Endothelial cell of hepatic sinusoid (primary cell): ENCODE results near the gene FAM171A2.

Source experiments
- in situ Hi-C: cut with HindIII; loops from 2 replicates; pipeline ENCODE4 v1.10.0; 2017; ENCODE audit warnings: low sequenced_read_pairs

Gene FAM171A2

DNA sequence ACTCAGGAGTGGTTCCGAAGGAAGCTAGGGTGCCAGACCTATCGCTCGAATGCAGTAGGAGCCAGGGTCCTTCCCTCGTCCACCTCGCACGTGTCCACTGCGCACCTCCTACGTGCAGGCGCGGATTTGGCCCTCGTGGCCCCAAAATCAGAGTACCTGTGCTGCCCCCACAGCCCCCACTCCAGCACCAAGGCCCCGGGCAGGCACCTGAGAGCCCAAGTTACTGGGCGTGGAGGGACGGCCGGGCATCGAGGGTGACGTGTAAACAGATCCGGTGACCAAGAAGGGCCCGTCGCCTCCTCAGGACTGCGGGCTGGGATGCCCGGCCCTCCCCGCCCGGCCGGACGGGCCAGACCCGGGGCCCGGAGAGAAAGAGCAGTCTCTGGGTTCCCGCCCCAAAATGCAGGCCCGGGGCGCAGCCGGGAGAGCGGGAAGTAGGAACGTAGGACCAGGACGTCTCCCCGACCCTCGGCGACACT lies 39.5 kb downstream of the FAM171A2 start:
- in situ Hi-C loops, result loop anchor here (5.0 kb wide), 1 partner anchor 52 kb away; no protein-coding TSS in a partner anchor

DNA sequence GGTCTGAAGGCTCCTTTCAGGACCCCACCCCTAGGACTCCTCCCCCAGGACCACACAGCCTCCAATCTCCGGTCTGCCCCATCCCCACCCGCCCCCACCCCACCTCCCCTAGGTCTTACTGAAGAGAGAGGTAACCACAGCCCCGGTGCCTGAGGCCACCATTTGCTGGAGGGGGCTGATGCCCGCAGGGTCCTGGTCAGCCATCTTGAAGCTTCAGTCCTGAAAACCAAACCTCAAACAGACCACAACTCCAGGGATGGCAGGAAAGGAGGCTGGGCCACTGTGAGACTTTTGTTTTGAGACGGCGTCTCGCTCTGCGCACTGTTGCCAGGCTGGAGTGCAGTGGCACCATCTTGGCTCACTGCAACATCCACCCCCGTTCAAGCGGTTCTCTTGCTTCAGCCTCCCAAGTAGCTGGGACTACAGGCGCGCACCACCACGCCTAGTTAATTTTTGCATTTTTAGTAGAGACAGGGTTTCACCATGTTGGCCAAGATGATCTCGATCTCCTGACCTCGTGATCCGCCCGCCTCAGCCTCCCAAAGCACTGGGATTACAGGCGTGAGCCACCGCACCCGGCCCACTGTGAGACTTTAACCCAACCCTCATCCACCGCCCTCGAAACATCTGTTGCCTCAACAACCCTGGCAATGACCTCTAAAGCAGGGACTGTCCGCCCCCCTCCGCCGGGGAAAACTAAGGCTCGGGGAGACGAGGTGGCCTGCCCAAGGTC lies 40.1 kb downstream of the FAM171A2 start:
- in situ Hi-C loops, result loop anchor here (5.0 kb wide), 1 partner anchor 51 kb away; no protein-coding TSS in a partner anchor

DNA sequence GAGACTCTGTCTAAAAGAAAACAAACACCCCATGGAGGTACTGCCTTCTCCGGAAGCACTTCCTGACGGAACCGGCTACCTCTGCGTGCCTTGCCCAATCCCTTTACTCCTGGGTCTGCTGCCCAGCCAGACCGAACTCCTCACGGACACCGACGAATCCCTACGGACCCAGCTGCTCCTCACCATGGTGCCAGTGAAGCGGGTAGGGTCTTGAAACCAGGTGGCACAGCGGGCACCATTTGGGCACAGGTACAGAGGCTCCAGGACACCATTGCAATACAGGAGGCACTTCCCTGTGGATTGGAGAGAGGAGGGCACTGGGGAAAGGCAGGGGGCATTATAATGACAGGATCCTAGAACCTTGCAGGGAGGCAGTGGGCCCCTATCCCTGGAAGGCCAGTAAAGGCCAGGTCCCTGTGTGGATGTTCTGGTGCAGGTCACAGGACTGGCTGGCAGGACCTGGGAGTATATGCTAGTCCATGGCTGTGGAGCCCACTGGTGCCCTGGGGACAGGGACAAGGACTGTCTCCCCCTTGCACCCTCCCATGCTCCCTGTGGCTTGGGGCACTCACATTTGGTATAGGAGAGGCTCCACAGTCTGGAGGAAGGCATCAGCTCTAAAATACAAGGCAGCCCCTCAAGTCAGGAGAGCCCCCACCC lies 41.3 kb downstream of the FAM171A2 start:
- in situ Hi-C loops, result loop anchor here (5.0 kb wide), 1 partner anchor 50 kb away; no protein-coding TSS in a partner anchor

DNA sequence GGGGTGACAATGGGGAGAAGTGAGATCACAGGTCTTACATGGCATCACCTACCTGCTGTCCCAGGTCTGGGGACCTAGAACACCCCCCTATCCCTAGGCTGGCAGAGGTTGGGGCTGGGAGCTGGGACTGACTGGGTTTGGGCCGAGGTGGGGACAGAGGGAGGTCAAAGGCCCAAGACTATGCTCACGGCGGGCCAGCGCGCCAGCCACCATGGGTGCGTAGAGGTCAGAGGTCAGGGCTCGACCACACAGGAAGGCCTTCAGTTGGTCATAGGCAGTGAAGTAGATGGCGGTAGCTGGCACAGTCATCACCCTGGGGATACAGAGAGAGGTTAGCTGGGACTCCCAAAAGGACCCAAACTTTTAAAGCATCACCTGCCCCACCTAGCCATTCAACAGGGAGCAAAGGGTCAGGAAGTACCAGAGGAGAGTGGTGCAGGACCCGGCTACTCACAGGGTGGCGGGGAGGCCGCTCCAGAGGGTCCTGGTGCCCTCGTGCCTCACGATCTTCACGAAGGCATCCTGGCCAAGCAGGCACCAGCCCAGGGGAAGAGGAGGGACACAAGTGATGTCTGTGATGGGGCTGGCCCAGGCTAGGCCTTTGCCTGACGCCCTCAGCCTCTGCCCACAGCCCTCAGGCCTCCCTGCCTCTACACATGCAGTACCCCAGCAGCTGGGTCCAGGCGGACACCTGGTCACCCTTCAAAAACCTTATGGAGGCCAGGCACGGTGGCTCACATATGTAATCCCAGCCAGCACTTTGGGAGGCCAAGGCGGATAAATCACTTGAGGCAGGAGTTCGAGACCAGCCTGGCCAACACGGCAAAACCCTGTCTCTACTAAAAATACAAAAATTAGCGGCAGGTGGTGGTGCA lies 42.2 kb downstream of the FAM171A2 start:
- in situ Hi-C loops, result loop anchor here (5.0 kb wide), 1 partner anchor 49 kb away; no protein-coding TSS in a partner anchor

DNA sequence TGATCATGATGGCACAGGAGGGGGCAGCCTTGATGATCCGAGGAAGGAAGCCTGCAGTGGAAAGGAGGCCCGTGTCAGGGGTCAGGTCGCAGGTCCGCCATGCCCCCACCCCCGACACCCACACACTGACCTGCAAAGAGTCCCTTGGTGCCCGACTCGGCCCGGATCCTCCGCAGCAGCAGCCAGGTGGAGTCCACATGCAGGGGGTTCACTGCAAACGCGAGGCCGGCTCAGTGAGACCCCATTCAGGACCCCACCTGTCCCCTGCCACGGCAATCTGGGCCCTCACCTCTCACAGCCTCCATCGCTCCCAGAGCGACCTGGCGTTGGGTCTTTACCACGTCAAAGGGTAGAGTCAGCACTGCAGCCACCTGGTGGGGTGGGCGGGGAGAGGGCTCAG lies 43.6 kb downstream of the FAM171A2 start:
- in situ Hi-C loops, result loop anchor here (5.0 kb wide), 1 partner anchor 48 kb away; no protein-coding TSS in a partner anchor

DNA sequence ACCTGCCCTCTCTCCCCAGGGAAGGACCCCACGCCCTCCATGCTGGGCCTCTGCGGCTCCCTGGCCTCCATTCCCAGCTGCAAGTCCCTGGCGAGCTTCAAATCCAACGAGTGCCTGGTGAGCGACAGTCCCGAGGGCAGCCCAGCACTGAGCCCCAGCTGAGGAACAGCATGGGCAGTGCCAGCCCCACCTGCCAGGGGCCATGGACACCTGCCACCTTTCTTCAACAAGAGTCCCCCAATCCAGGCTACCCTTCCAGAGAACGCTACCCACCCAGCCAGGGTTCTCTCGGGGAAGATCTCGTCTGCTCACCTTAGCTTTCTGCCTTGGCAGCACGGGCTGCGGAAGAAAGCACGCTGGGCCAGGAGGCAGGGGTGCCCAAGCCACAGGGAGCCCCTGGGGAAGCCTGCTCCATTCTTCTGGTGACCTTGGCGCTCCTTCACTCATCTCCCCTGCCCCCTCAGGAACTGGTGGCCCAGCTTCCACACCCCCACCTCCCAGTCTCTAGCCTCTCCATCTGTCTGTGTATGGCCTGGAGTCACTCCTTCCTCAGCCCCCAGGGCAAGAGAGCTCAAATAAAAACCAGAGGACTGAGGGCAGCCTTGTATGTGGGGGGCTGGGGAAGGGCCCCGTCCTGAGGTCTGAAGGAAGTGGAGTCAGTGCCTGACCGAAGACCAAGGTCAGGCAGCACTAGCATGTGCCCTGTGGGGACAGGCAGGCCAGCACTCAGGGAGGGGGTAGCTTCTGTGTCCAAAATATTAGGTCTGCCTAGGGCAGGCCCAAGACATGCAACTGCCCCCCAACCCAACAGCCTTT lies 45.4 kb downstream of the FAM171A2 start:
- in situ Hi-C loops, result loop anchor here (10.0 kb wide), 1 partner anchor 63 kb away; no protein-coding TSS in a partner anchor

DNA sequence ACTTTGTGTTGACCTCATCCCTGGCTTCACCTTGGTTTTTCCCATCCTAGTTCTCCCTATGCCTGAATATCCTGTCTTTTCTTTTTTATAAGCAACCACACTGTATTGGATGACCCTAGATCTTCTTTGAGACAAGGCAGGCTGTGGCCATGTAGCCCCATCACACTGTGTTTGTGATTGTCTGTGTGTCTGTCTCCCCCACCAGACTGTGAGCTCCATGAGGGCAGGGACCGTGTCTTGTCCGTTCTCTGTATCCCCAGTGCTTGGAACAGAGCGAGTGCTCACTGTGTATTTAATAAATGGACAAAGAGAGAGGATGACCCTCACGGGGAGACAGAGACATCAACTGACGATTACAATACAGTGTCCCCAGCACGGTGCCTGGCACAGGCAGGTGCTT lies 46.1 kb downstream of the FAM171A2 start:
- in situ Hi-C loops, result loop anchor here (10.0 kb wide), 1 partner anchor 63 kb away; no protein-coding TSS in a partner anchor

DNA sequence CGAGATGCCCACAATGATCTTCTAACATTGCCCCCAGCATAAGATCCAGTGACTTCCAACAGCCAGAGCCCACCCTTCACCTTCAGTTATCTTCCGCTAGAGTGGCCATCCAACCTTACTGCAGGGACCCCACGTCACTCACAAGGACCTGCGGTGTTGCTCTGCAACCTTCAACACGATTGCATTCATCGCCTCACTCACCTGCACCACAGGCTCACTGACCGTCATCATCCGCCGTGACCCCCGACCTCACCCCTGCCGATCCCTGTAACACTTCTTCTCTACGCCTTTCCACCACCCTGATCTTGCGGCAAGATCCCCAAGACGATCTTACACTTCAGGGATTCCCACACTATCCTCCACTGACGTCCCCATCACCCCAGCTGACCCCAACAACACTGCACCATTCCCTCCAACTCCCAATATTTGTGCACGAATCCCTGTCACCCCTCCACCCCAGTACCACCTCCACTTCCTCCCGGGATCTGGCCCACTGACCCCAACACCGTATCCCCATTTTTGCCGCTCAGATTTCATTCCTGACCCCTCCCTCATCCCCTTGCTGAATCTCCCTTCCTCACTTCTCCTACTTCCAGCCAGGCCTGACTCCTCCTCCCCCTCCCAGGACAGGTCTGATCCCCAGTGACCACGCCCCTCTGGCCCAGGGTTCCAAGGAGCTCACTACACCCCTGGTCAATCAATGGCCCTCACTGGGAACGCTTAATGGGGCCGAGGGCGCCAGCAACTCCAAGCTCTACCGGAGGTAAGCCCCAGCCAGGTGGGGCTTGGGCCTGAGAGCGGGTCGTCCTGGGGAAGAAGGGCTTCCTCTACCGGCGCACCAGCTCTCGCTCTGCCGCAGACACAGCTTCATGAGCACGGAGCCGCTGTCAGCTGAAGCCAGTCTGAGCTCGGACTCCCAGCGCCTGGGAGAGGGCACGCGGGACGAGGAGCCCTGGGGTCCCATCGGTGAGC lies 47.6 kb downstream of the FAM171A2 start:
- in situ Hi-C loops, result loop anchor here (10.0 kb wide), 1 partner anchor 61 kb away; no protein-coding TSS in a partner anchor

DNA sequence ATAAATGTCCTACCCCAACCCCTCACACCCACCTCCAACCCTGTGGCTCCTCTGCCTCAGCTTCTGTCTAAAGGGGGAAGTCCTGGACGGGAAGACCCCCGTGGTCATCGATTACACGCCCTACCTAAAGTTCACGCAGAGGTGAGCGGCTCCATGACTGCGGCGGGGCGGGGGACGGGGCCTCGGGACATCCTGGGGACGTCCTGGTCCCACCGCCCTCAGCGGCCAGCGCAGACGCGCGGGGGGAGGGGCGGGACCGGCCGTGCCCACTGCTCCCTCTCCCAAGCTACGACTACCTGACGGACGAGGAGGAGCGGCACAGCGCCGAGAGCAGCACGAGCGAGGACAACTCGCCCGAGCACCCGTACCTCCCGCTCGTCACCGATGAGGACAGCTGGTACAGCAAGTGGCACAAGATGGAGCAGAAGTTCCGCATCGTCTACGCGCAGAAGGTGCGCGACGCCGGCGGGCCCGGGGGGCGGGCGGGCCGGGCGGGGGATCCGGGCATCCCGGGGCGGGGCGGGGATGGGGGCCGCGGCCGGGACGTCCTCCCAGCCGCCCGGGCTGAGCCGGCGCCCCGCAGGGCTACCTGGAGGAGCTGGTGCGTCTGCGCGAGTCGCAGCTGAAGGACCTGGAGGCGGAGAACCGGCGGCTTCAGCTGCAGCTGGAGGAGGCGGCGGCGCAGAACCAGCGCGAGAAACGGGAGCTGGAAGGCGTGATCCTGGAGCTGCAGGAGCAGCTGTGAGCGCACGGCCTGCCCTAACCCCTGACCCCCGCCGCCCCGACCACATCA lies 48.6 kb downstream of the FAM171A2 start:
- in situ Hi-C loops, result loop anchor here (5.0 to 10.0 kb wide), 2 partner anchors 60 to 113 kb away; no protein-coding TSS in a partner anchor

DNA sequence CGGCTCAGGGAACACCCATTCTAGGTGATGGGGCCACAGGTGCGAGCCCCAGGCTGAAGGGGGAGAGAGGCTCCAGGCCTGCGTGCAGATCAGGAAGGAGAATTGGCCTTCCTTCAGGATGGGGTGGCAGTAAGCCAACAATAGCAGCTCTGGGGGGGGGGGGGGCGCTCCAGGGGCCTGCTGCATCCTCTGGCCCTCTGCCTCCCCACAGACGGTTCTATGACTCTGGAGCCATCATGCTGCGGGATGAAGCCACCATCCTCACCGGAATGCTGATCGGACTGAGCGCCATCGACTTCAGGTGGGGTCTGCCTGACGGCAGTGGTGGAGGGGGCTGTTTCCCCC lies 49.2 kb downstream of the FAM171A2 start:
- in situ Hi-C loops, result loop anchor here (5.0 to 10.0 kb wide), 2 partner anchors 60 to 112 kb away; no protein-coding TSS in a partner anchor

DNA sequence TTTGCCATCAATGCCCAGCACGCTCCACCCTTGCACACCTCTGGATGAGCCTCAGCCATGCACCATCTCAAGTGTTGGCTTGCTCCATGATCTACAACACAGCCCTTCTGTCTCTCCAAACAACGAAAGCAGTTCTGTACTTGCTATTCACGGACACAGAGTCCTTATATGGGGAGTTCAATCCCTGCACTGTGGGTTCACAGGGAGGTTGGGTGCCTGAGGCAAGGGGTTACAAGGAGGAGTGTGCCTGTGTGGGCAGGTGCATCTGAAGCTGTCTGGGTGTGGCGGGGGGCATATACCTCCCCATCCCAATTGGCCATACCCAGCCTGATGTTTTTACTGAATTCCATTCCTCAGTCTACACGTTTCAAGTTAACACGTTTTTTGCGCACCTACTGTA lies 49.6 kb downstream of the FAM171A2 start:
- in situ Hi-C loops, result loop anchor here (5.0 to 10.0 kb wide), 2 partner anchors 59 to 112 kb away; no protein-coding TSS in a partner anchor

DNA sequence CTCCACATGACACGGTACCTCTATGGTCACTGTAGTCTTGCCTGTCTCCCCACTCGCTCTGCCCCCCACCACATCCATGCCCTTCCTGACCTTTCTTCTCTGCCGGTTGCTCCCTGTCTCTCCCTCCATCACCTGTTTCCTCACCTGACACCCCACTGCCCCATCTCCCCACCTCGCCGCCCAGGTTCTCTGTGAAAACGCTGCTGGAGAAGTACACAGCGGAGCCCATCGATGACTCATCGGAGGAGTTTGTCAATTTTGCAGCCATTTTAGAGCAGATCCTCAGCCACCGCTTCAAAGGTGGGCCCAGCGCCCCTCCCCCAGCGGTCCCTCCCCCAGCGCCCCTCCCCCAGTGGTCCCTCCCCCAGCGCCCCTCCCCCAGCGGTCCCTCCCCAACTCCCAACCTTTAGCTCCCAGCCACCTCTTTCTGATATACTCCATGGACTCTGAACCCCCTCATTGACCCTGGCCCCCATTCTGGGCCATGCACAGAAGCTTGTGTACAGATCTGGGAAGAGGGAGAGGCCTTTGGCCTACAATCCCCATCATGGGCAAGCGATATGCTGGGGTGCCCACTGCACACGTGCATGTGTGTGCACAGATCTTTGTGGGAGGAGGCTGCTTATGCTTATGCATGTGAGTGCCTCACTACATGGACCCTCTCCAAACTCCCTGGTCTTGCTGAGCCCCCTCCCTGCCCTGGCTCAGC lies 51.1 kb downstream of the FAM171A2 start:
- in situ Hi-C loops, result loop anchor here (5.0 to 10.0 kb wide), 2 partner anchors 58 to 110 kb away; no protein-coding TSS in a partner anchor

DNA sequence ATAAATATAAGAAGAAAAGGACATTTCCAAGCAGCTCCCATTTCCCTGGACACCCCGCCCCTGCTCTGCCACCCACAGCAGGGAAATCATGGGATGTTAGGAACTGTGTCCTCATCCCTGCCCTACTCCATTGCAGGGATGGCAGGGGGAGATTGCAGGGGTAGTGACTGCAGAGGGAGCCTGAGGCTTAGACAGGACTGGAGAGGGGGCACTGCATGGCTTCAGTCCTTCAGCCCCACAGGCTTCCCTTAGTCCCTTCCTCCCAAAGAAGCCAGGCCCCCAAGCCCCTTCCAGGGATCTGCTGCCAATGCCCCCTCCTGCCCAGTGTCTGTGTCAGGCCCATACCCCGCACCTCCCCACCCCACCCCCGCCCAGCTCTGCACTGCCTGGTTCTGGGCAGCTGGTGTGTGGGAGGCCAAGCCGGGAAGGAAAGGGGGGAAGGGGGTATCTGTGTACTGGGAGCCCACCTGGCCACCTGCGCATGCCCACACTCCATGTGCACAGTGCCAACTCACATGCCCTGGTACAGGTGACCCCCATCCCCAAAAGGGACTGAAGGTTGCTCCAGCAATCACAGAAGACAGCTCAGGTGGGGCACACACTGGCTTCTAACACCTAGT lies 52.0 kb downstream of the FAM171A2 start:
- in situ Hi-C loops, result loop anchor here (5.0 to 10.0 kb wide), 2 partner anchors 57 to 109 kb away; no protein-coding TSS in a partner anchor

DNA sequence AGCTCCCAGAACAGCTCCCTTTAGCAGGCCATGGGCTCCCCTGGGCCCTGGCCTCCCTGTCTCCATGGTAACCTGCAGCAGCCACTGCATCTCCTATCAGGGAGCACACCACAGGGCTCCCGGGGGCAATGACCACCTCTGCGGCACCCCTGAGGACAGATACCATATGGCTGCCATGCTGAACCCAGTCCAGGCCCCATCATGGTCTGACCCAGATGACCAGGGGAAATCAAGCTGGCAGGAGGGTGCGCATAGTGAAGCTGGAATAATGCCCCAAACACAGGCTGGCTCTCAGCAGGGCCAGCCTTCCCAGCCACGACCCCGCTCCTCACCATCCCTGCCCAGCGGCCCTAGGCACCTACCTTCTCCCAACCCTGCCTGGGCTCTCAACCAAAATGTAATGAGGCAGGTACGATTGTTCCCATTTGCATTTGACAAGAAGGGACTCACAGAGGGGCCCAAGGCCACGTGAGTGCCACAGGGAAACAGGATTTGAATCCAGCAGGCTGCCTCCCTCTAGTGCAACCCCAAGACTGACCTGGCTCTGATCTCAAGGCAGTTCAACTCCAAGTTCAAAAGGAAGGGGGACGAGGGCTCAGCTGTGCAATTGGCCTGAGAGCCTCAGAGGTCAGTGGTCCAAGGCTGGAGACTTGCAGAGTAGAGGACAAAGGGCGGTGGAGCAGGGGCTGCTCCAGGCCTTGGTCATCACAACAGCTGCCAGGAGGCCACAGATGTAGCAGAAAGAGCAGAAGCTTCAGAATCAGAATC lies 52.9 kb downstream of the FAM171A2 start:
- in situ Hi-C loops, result loop anchor here (5.0 to 10.0 kb wide), 2 partner anchors 56 to 108 kb away; no protein-coding TSS in a partner anchor

DNA sequence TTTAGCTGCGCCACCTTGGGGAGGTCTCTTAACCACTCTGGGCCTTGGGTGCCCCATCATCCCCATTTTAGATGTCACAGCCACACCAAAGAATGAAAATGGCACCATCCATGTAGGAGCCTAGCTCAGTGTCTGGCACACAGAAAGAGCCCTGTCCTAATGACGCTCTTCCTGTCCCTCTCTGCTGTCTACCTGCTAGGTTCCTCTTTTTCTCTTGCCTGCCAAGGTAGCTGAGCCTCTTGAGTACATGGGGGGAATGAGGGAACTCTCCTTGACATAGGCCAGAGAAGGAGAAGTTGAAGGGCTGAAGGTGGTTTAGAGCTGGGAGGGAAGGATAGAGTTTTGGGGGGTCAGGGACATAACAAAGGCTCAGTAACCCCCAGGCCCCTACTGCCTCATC lies 53.5 kb downstream of the FAM171A2 start:
- in situ Hi-C loops, result loop anchor here (5.0 to 10.0 kb wide), 2 partner anchors 55 to 108 kb away; no protein-coding TSS in a partner anchor

DNA sequence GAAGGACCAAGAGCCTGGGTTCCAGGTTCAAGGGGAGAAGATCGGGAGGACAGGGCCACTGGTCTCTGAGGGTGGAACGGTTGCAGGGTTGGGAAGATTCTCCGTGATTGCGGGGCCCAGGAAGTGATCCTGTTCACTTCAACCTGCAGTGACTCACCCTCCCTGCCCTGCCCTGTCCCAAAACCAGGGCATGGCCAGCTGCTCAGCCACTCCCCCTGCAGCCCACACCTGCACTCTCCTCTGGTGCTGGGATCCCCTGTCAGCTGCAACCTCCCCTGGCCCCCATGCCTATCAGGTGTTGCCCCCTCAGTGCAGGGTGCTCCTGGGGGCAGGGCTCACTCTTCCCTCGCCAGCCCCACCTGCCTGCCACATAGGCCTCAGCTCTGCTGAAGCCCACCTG lies 54.2 kb downstream of the FAM171A2 start:
- in situ Hi-C loops, result no loop called here
